ENCODE measurements around the gene SLC1A3.

Gene SLC1A3

DNA sequence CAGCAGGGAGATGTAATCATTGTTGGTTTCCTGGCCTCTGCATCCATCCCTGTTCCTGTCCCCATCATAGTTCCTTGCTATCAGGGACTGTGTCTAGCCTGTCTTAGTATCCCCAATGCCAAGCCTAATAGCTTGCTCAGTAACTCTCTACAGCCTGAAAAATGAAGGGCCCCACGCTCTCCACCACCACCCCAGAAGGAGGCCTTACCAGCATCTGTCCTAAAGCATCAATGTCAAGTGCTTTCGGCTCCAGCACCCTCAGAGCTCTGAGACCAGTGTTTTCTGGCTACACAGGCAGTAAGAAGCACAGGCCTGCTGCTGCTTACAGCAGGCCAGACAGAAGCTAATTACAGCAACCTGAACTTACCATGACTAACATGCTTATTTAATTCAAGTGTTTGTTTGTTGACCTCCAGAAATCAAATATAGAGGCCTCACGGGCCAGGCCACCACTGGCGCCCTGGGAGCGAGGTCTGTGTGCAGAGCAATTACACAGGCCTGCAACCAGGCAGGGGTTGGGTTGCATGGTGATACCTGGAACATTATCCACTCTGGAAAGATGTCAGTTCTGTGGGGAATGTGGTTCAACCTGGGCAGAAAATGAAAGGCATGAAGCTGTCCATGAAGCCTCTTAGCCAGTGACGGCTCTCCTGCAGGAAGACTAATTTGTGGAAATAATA lies 124.3 kb downstream of the SLC1A3 start:
- DNase-seq (ENCODE audit: low read depth), result no peak
- TF ChIP-seq, protein P1, sequence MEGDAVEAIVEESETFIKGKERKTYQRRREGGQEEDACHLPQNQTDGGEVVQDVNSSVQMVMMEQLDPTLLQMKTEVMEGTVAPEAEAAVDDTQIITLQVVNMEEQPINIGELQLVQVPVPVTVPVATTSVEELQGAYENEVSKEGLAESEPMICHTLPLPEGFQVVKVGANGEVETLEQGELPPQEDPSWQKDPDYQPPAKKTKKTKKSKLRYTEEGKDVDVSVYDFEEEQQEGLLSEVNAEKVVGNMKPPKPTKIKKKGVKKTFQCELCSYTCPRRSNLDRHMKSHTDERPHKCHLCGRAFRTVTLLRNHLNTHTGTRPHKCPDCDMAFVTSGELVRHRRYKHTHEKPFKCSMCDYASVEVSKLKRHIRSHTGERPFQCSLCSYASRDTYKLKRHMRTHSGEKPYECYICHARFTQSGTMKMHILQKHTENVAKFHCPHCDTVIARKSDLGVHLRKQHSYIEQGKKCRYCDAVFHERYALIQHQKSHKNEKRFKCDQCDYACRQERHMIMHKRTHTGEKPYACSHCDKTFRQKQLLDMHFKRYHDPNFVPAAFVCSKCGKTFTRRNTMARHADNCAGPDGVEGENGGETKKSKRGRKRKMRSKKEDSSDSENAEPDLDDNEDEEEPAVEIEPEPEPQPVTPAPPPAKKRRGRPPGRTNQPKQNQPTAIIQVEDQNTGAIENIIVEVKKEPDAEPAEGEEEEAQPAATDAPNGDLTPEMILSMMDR (IDR thresholded peaks at IDR 0.05; ENCODE audit: low read depth, low read length, missing control alignments), result no peak
- H3K4me3 ChIP-seq (ENCODE audit: low read depth, low read length), result no peak overlapping the region

DNA sequence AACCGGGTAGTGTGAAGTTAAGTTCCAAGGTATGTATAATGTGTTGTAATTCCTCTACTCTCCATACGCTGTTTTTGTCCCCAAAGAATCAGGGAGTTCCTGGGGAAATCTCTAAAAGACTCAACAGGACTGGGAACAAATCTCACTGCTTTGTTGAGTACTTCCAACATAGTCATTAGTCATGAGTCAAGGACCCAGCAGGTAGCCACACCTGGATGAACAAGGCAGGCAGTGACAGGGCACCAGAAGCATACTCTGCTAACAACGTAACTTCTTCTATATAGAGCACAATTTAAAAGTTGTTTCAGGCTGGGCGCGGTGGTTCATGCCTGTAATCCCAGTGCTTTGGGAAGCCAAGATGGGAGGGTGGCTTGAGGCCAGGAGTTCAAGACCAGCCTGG lies 126.8 kb downstream of the SLC1A3 start:
- DNase-seq (ENCODE audit: low read depth), result no peak
- H3K4me3 ChIP-seq (ENCODE audit: low read depth, low read length), result no peak overlapping the region
- TF ChIP-seq, protein P1 (IDR thresholded peaks at IDR 0.05; ENCODE audit: low read depth, low read length, missing control alignments), result no peak

DNA sequence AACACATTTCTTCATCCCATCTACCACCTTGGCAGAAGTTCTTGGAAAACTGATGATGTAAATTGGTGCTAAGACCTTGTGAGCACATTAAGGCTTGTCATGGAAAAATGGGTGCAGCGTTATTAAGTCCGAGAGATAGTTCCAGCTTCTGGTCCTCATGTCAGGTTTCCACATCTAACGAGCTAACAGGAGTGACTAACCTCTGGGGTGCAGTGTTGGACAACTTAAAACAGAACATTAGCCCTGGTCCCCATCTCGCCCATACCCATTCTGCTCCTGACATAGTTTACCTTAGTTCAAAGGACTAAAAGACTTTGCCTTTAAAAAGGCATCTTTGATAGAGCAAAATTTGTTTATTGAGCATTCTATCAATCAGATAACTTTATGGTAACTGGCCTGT lies 128.0 kb downstream of the SLC1A3 start:
- TF ChIP-seq, protein P1 (IDR thresholded peaks at IDR 0.05; ENCODE audit: low read depth, low read length, missing control alignments), result no peak
- H3K4me3 ChIP-seq (ENCODE audit: low read depth, low read length), result no peak overlapping the region
- DNase-seq (ENCODE audit: low read depth), result no peak

DNA sequence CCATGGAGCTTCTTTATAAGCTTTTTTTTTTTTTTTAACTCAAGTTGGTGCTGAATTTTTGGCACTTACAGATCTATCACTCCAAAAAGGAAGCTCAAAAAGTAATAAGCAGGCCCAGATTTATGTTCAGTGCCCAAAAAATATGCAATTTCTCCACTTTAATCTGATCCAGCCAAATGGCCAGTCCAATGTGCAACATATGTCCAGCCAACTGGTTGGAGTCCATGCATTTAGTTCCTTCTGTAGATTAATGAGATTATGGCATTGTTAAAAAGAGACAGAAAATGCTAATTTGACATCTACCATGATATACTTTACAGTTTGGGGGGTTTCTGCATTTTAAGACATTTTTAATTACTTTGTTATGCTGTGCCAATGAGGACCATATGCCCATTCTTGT lies 129.5 kb downstream of the SLC1A3 start:
- no peak for DNase-seq (ENCODE audit: low read depth)
- H3K4me3 ChIP-seq (ENCODE audit: low read depth, low read length), result no peak overlapping the region
- TF ChIP-seq, protein P1 (IDR thresholded peaks at IDR 0.05; ENCODE audit: low read depth, low read length, missing control alignments), result no peak
